Measurements from ENCODE around the gene GNAL. TPM values are rescaled to one million over a fixed set of nuclear protein-coding genes. Genes with fewer than 3 reads are reported as not detected.

Gene GNAL
- total RNA-seq, 1 experiment from 2014 or later, result 0.61 TPM

DNA sequence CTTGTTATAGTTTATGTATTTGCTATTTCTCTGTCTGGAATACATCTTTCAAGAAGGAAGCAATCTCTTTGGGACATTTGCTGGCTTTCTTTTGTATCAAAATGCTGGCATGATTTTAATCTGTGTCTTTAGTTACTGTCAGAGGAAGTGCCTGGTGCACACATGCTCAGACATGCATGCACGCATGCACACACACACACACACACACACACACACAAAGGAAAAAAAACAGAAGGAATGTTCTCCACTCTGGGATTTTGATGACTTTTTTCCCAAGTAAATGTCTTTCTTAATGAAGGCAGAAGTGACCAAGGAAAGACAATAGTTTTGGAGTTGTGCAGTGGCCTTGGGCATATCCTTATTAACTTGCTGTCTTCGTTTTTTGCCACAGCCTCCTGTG is 6.7 kb downstream of the GNAL start:
- H3K27ac Mint-ChIP-seq (ENCODE audit: unreplicated experiment), result no peak overlapping the region
- TF ChIP-seq, protein P1, sequence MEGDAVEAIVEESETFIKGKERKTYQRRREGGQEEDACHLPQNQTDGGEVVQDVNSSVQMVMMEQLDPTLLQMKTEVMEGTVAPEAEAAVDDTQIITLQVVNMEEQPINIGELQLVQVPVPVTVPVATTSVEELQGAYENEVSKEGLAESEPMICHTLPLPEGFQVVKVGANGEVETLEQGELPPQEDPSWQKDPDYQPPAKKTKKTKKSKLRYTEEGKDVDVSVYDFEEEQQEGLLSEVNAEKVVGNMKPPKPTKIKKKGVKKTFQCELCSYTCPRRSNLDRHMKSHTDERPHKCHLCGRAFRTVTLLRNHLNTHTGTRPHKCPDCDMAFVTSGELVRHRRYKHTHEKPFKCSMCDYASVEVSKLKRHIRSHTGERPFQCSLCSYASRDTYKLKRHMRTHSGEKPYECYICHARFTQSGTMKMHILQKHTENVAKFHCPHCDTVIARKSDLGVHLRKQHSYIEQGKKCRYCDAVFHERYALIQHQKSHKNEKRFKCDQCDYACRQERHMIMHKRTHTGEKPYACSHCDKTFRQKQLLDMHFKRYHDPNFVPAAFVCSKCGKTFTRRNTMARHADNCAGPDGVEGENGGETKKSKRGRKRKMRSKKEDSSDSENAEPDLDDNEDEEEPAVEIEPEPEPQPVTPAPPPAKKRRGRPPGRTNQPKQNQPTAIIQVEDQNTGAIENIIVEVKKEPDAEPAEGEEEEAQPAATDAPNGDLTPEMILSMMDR (IDR thresholded peaks at IDR 0.05; ENCODE audit: unreplicated experiment), result no peak
- no TSS peak for BruUV-seq (replicated peaks)
- H3K27me3 Mint-ChIP-seq (ENCODE audit: unreplicated experiment), result peaks cover 84% of the 10 kb centered on the region
- CTCF ChIA-PET, result no interaction called here
- no peak overlapping the region for H3K4me3 Mint-ChIP-seq (ENCODE audit: low read depth, unreplicated experiment)
- H3K4me1 Mint-ChIP-seq (ENCODE audit: low read depth, unreplicated experiment), result no peaks in the 10 kb centered on the region
- no peaks in the 10 kb centered on the region for H3K36me3 Mint-ChIP-seq (ENCODE audit: insufficient read depth, unreplicated experiment)
- intact Hi-C loops (cut with micrococcal nuclease; ENCODE audit: unreplicated experiment), result no loop called here
- no peaks in the 10 kb centered on the region for H3K9me3 Mint-ChIP-seq (ENCODE audit: low read depth, unreplicated experiment)
- no peak for DNase-seq

DNA sequence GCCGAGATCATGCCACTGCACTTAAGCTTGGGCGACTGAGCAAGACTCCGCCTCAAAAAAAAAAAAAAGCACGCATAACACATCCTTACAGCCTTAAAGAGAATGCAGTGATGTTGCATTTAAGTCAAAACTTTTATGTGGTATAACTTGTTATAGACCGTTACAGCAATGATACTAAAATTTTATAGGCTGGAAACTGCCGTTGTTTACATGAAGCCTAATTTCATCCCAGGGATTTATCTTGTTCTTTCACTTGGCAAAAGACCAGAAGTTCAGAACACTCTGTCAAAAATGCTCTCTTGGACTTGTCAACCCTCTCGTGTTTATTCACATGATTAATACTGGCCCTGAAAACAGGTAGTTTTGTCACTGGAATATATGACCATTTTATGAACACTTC is 7.4 kb downstream of the GNAL start:
- H3K4me3 Mint-ChIP-seq (ENCODE audit: low read depth, unreplicated experiment), result no peak overlapping the region

DNA sequence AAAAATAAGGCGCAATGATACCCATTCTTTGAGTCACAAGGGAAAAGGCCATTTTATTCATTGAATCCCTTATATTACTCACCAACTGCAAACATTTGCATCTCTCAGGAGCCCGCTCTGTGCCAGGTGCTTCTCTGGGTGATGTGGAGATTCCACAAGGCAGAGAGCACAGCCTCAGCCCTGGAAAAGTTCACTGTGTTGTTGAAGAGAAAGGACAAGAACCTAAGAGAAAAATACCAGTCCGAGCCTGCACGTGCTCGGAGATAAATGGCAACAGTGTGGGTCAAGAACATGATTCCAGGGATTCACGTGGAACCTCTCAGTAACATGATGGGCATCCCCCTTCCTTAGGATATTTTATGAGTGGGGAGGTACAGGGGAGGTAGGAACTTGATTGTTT is 11.8 kb downstream of the GNAL start:
- no TSS peak for BruUV-seq (replicated peaks)
- CTCF ChIA-PET, result no interaction called here

More for the DNA sequence above, 7.4 kb downstream of the GNAL start:
- DNase-seq, result no peak
- H3K9me3 Mint-ChIP-seq (ENCODE audit: low read depth, unreplicated experiment), result no peaks in the 10 kb centered on the region
- CTCF ChIA-PET, result no interaction called here
- TF ChIP-seq, protein P1 (IDR thresholded peaks at IDR 0.05; ENCODE audit: unreplicated experiment), result no peak
- no TSS peak for BruUV-seq (replicated peaks)
- H3K36me3 Mint-ChIP-seq (ENCODE audit: insufficient read depth, unreplicated experiment), result no peaks in the 10 kb centered on the region
- no peak overlapping the region for H3K27ac Mint-ChIP-seq (ENCODE audit: unreplicated experiment)
- H3K4me1 Mint-ChIP-seq (ENCODE audit: low read depth, unreplicated experiment), result no peaks in the 10 kb centered on the region
- H3K27me3 Mint-ChIP-seq (ENCODE audit: unreplicated experiment), result peaks cover 91% of the 10 kb centered on the region
- intact Hi-C loops (cut with micrococcal nuclease; ENCODE audit: unreplicated experiment), result no loop called here

DNA sequence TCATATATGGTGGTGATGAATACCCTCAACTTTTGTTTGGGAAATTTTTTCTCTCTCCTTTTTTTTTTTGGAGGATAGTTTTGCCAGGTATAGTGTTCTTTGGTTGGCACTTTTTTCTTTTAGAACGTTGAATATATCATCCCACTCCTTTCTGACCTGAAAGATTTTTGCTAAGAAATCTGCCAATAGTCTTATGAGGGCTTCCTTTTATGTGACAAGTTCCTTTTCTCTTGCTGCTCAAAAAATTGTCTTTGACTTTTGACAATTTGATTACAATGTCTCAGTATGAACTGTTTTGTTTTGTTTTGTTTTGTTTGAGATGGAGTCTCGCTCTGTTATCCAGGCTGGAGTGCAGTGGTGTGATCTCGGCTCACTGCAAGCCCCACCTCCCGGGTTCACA is 21.5 kb downstream of the GNAL start:
- TF ChIP-seq, protein P1 (IDR thresholded peaks at IDR 0.05; ENCODE audit: unreplicated experiment), result no peak
- no peaks in the 10 kb centered on the region for H3K4me1 Mint-ChIP-seq (ENCODE audit: low read depth, unreplicated experiment)
- peaks cover 97% of the 10 kb centered on the region for H3K27me3 Mint-ChIP-seq (ENCODE audit: unreplicated experiment)
- no peak overlapping the region for H3K27ac Mint-ChIP-seq (ENCODE audit: unreplicated experiment)
- no peak overlapping the region for H3K4me3 Mint-ChIP-seq (ENCODE audit: low read depth, unreplicated experiment)
- no TSS peak for BruUV-seq (replicated peaks)
- intact Hi-C loops (cut with micrococcal nuclease; ENCODE audit: unreplicated experiment), result no loop called here
- no peak for DNase-seq
- peaks cover 2% of the 10 kb centered on the region for H3K9me3 Mint-ChIP-seq (ENCODE audit: low read depth, unreplicated experiment)
- CTCF ChIA-PET, result no interaction called here
- no peaks in the 10 kb centered on the region for H3K36me3 Mint-ChIP-seq (ENCODE audit: insufficient read depth, unreplicated experiment)

More for the DNA sequence above, 11.8 kb downstream of the GNAL start:
- TF ChIP-seq, protein P1 (IDR thresholded peaks at IDR 0.05; ENCODE audit: unreplicated experiment), result no peak
- intact Hi-C loops (cut with micrococcal nuclease; ENCODE audit: unreplicated experiment), result no loop called here
- peaks cover 90% of the 10 kb centered on the region for H3K27me3 Mint-ChIP-seq (ENCODE audit: unreplicated experiment)
- H3K27ac Mint-ChIP-seq (ENCODE audit: unreplicated experiment), result no peak overlapping the region
- no peaks in the 10 kb centered on the region for H3K4me1 Mint-ChIP-seq (ENCODE audit: low read depth, unreplicated experiment)
- no peak for DNase-seq
- no peaks in the 10 kb centered on the region for H3K9me3 Mint-ChIP-seq (ENCODE audit: low read depth, unreplicated experiment)
- no peaks in the 10 kb centered on the region for H3K36me3 Mint-ChIP-seq (ENCODE audit: insufficient read depth, unreplicated experiment)
- no peak overlapping the region for H3K4me3 Mint-ChIP-seq (ENCODE audit: low read depth, unreplicated experiment)
